Occipital lobe (tissue), 2 donors: Measurements from ENCODE around the gene NFIX. TPM values are rescaled to one million over a fixed set of nuclear protein-coding genes. Genes with fewer than 3 reads are reported as not detected.
A peak's percentile ranks its signal among the peaks of the same experiment; 100 is the strongest.

Source experiments
- DNase-seq: peaks from one replicate; lab custom pipeline; 2025; lab: John Stamatoyannopoulos, UW
- total RNA-seq: library from RNA; depleted of rRNA; stranded (reverse); fragments of >200 nt; gene quantifications from one replicate; pipeline ENCODE4 v1.2.3, GENCODE V29; 2014

Gene NFIX
- total RNA-seq, 1 donor from 2014 or later: 124 TPM

DNA sequence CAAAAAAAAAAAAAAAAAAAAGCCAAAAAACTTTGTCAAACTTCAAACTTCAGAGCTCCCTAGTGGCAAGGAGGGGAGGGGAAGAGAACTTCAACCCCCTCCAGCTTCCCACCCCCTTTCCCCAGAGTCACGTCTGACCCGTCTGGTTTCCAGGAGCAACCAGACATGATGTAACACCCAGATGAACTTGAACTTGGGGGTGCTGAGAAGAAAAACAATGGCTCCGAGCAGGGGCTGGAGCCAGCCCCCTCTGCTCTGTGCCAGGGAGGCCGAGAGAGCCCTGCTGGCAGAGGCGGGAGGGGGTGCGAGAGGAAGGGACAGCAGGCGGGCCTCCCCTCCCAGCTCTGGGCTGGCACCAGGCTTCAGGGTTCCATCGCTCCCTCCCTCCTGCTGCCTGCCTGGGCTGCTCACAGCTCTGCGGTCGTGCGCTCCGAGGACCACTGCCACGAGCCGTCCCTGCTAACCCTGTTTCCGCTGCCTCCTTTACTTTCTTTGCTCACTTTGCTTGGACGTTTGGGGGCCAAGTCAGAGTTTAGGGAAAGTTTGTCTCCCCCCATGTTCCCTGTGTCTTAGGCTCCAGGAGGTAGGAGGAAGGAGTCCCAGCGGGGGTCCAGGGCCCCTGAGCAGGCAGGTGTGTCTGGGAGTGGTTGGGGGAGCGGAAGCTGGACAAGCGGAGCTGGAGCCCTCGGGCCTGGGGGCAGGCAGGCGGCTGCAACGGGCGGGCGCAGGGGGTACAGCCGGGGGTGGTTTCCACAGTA is 96.3 kb downstream of the NFIX start:
- DNase-seq: no peak

GRCh38 chr19:13092158-13092543 is 96.9 kb downstream of the NFIX start:
- DNase-seq: no peak

GRCh38 chr19:13092606-13093235 is 97.4 kb downstream of the NFIX start:
- DNase-seq: no peak

DNA sequence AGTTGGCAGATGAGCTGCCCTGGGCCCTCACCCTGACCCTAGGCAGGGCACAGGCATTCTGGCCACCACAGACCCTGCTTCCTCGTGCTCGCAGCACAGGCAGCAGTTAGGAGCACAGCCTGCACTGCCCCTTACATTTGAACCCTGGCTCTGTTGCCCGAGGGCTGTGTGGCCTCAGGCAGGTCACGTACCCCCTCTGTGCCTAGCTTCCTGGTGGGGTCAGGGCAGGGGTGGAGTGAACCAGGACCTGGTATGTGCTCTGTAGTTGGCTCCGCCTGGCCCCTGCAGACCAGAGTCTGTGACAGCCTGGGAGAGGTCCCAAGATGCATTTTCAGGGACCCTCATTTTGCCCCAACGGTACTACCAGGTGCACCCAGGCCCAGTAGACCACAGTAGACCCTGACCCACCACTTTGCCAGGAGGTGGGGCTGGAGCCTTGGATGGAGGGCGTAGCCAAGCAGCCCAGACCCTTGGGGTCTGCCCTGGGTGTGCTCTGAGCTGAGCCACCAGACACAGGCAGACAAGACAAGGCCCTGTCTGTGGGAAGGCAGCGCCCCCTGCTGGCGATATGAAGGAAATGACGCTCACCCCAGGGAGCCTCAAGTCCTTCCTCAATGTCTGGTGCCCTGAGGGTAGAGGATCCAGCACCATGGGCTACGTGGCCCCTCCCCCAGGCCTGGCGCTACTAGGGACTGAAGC is 98.3 kb downstream of the NFIX start:
- DNase-seq: peak; percentile 73

DNA sequence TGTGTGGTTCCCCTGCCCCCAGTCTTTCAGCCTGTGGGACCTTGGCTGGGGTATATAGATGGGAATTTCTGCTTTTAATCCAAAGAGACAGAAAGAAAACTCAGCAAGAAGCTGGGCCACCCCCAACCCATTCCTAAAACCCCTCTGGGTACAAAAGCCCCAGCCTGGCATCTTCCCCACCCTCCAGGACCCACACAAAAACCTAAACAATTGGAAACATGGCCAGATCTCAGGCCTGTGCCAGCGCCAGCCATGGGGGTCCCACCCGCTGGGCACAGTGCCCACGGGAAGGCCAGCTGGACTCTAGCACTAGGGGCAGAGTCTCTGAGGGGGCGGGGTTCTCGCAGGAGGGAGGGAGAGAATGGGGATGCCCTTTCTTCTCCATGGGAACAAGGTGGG is 98.8 kb downstream of the NFIX start:
- no peak for DNase-seq

DNA sequence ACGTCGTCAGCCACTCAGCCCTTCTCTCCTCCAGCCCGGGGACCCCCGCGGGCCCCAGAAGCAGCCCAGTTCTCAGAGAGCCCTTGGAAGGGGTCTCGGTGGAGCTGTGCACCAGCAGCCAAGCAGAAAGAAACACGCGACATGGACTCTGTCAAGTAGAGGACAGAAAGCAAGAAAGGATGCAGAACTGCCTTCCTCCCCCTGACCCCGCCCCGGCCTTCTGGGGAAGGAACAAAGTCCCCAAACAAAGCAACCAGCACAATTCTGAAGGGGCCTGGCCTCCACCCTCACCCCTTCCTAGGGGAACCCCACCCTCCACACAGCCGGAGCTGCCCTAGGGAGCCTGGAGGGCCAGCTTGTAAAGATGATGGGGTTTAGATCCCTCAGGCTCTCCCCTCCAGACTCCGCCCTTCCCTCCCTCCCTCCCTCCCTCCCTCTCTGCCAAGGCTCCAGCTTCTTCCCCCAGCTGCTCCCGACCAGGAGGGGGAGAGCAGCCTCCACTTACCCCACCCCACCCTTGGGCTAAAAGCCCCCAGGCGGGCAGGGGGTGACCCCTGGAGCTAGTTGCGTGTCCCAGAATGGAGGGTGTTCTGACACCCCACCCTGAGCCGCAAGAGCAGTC is 99.6 kb downstream of the NFIX start:
- DNase-seq: no peak

GRCh38 chr19:13095393-13095784 is 100.1 kb downstream of the NFIX start:
- DNase-seq: no peak

DNA sequence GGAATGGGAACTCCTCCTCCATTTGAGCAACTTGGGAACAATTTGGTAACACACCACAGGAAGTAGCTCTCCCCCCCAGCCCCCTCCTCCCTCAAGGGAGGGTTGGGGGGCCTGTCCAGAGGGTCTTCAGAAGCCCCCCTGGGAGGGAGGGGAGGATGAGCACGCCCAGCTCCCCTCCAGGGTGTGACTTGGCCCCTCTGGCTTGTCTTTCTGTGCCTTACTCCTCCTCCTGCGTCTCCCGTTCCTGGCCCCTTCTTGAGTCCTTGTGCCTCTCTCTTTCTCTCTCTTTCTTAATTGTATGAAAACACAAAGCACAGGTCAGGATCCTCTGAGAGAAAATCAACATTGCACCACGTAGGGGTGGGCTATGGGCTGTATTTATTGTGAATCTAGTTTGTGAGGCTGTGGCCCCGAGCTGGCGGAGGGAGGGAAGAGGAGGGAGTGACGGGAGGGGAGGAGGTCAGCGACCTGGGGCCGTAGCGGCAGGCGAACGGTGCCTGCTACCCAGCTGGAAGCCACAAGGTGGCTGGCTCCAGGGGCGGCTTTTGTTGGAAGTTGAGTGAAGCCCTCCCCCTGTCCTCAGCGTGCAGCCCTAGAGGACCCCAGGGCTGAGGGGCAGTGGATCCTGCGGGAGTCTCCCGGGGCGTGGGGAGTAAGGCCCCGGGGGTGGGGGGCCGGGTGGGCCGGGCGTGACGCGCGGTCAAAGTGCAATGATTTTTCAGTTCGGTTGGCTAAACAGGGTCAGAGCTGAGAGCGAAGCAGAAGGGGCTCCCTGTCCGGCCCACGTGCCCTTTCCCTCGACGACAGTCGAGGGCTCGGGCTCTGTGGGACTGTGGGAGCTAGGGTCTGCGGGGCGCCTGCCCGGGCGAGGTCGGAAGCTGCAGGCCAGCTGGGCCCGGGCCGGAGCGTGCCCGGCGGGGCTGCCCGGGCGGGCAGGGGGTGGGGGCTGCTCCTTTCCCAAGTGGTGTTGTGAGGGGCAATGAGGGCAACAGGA is 101.0 kb downstream of the NFIX start:
- DNase-seq: no peak

- no peak for DNase-seq
These were observed 101.8 kb downstream of the NFIX start for GRCh38 chr19:13097033-13097462.

DNA sequence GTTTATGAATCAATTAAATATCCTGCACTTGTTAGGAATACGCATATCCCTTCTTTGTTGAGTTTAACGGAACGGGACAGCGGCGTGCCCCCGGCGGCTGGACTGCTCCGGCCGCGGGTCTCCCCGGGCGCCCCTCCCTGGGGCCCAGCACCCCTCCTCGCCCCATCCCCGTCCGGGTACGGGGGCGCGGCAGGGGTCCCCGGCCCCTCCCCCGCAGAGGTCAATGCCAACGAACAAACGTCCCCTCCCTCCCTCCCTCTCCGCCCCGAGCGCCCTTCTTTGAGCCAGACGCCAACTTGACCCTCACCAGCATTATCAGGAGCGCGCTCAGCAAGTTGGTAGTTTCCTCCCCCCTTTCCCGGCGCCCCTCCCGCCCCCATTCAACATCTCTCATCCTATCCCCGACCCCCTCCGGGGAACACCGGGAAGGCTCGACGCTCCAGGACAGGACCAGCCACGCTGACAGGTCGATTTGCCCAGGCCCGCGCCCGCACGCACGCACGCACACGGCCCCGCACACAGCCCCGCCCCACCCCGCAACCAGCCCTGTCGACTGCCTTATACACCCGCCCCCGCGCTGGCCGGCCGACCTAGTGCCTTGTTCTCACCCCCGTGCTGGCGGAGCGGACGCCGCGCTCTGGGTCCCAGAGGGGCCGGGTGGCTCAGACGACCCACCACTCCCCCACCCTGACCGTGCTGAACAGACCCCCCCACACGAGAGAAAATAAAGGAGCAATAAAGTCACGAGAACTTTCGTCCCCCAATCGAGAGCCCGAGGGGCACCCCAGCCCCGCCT is 102.4 kb downstream of the NFIX start:
- DNase-seq: no peak

DNA sequence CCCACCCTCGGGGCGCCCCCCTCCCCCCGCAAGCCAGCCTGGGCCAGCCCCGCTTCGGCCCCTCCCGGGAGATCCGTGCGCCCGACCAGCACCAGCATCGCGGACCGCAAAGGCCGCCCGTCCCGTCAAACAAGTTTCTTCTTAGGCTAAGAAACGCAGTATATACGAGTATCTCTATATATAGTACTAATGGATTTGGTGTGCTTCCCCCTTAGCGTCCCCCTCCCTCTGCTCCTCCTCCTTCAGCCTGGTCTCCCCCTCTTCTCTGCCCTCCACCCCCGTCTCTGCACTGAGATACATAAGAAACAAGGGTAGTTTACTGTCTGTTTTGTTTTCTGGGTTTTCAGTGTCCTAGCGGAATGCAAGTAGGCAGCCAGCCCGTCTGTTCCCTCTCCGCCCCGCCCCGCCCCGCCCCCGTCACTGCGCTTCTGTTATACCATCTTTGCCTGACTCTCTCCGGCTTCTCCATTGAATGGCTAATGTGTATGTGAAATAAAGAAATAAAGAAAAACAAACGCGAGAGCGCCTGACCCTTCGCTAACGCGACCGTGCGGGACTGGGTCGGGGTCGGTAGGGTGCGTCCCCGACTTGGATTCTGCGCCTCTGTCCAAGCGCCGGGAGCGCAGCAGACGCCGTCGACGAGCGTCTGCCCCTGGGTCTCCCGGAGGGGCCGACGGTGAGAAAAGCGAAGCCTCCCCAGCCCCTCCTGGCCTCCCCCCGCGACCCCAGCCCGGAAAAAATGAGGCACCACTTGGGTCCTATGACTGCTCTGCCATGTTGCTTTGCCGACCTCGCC is 103.2 kb downstream of the NFIX start:
- peak; percentile 41 for DNase-seq

DNA sequence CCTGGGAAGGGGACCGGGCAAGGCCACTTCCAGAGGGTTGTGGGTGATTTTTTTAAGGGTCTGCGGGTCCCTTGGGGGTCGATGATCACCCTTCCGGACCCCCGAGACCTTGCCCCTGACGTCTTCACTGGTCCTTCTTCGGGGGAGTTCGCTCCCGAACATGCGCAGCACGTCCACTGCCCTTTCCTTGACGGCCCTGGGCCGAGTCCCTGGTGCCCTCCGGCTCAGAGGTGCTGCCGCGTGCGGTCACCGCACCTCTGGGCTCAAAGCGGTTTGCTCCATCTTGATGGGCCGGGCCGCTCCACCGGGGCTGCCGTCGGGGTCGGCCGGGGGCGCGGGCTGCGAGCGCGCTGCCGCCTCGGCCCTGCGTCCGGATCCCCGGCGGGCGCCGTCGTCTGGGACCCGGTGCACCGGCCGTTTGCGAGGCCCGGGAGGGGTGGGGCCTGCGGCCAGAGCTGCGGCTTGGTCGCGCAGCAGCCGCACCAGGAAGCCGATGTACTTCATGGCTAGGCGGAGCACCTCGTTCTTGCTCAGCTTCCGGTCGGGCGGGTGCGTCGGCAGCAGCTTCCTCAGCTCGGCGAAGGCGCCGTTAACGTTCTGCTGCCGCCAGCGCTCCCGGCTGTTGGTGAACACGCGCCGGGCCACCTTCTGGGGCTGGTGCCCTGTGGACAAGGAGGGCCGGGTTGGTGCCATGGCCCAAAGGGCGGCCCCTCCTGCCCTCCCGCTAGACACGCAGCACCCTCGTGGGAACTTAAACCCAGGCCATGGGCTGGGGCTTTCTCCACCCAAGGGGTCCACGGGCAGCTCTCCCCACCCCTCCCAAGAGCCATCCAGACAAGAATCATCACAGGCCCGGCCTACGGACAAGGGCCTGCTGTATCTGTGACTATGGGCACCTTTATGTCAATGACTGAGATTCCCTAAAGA is 104.1 kb downstream of the NFIX start:
- no peak for DNase-seq

GRCh38 chr19:13100031-13100588 is 104.8 kb downstream of the NFIX start:
- no peak for DNase-seq

GRCh38 chr19:13100841-13101589 is 105.7 kb downstream of the NFIX start:
- no peak for DNase-seq

- DNase-seq: no peak
These were observed 106.5 kb downstream of the NFIX start for GRCh38 chr19:13101590-13102415.

- no peak for DNase-seq
These were observed 107.1 kb downstream of the NFIX start for GRCh38 chr19:13102416-13102665.
